NCI-H1930 (cell line): Measurements from ENCODE around the gene CBFA2T3.
"Not testable (repeated sequence)": the region's sequence is repeated elsewhere in the genome, so short reads cannot be mapped to it uniquely, and the experiment has no call there.

Experiments
- DNase-seq, 2 experiments: peaks; one replicate each; lab custom pipeline; 2025; lab: John Stamatoyannopoulos, UW

Gene CBFA2T3

GRCh38 chr16:89012622-89012995 lies 35.6 kb upstream of the CBFA2T3 start:
- DNase-seq: no peak

- DNase-seq: no peak
These were observed 35.1 kb upstream of the CBFA2T3 start for GRCh38 chr16:89011909-89012621.

GRCh38 chr16:89010210-89010925 lies 33.4 kb upstream of the CBFA2T3 start:
- DNase-seq: no peak

- no peak for DNase-seq
These were observed 32.6 kb upstream of the CBFA2T3 start for GRCh38 chr16:89009343-89010209.

- DNase-seq: not testable (repeated sequence)
These were observed 31.8 kb upstream of the CBFA2T3 start for GRCh38 chr16:89008796-89009195.

- no peak for DNase-seq
These were observed 30.6 kb upstream of the CBFA2T3 start for GRCh38 chr16:89007371-89008249.

- DNase-seq: no peak
These were observed 29.2 kb upstream of the CBFA2T3 start for GRCh38 chr16:89006036-89006752.

GRCh38 chr16:89005201-89006035 lies 28.4 kb upstream of the CBFA2T3 start:
- DNase-seq: no peak

- peak in 1 of 2 experiments; percentile 16 for DNase-seq
These were observed 27.3 kb upstream of the CBFA2T3 start for GRCh38 chr16:89004209-89004831.

- DNase-seq: no peak
These were observed 26.8 kb upstream of the CBFA2T3 start for GRCh38 chr16:89003831-89004208.

GRCh38 chr16:89002851-89003830 lies 26.1 kb upstream of the CBFA2T3 start:
- no peak for DNase-seq

GRCh38 chr16:89002081-89002480 lies 25.1 kb upstream of the CBFA2T3 start:
- not testable (repeated sequence) for DNase-seq

GRCh38 chr16:89001117-89002027 lies 24.4 kb upstream of the CBFA2T3 start:
- DNase-seq: no peak

- no peak for DNase-seq
These were observed 23.4 kb upstream of the CBFA2T3 start for GRCh38 chr16:89000207-89000959.

- no peak for DNase-seq
These were observed 22.6 kb upstream of the CBFA2T3 start for GRCh38 chr16:88999457-89000206.
